Cardiac muscle cell (in vitro differentiated cells and primary cell): ENCODE results near the gene MYLIP. TPM values are rescaled to one million over a fixed set of nuclear protein-coding genes. Genes with fewer than 3 reads are reported as not detected.

ENCODE experiments used
- DNase-seq, 2 donors: peaks; one replicate each; pipeline versions ENCODE4 v3.0.0 to v3.0.0-alpha.2; 2010 to 2017; ENCODE audit warnings: low read depth in 1 of 2, low spot score in 1 of 2
- H3K27ac ChIP-seq: fragments of 200-600 bp; sonication (generic); 2 replicates; pipeline ENCODE4 v1.5.1; 2016
- H3K27me3 ChIP-seq: fragments of 200-600 bp; sonication (generic); 2 replicates; pipeline ENCODE4 v1.6.0; 2016; ENCODE audit warnings: control low read depth
- H3K36me3 ChIP-seq: fragments of 200-600 bp; sonication (generic); 2 replicates; pipeline ENCODE4 v1.5.1; 2016; ENCODE audit warnings: control low read depth
- H3K4me1 ChIP-seq: fragments of 200-600 bp; sonication (generic); 2 replicates; pipeline ENCODE4 v1.8.1; 2017; ENCODE audit warnings: low read depth, mild to moderate bottlenecking, mixed run types
- H3K4me3 ChIP-seq: fragments of 200-600 bp; sonication (generic); 2 replicates; pipeline ENCODE4 v1.5.1; 2016; ENCODE audit warnings: mild to moderate bottlenecking
- H3K9me3 ChIP-seq: fragments of 200-600 bp; sonication (generic); 2 replicates; pipeline ENCODE4 v1.5.1; 2017; ENCODE audit warnings: low read depth, mild to moderate bottlenecking, control low read depth
- polyA plus RNA-seq: library from polyadenylated mRNA; unstranded; fragments of >200 nt; fragmentation: Nextera tagmentation; extraction: Ambion mirVana; gene quantifications from 2 replicates; pipeline ENCODE4 v1.2.1, GENCODE V29; 2016
- total RNA-seq: library from RNA; depleted of rRNA; stranded (reverse); fragments of >200 nt; gene quantifications from 2 replicates; pipeline ENCODE4 v1.2.3, GENCODE V29; 2016
- TF ChIP-seq, protein P1 (sequence below): IDR thresholded peaks from 2 replicates; pipeline ENCODE4 v1.5.1; 2012; ENCODE audit warnings: low read depth, mild to moderate bottlenecking, low read length

The MYLIP gene
- total and polyA plus RNA-seq, 2 experiments from 2014 or later, result 33.4 to 35.6 TPM

DNA sequence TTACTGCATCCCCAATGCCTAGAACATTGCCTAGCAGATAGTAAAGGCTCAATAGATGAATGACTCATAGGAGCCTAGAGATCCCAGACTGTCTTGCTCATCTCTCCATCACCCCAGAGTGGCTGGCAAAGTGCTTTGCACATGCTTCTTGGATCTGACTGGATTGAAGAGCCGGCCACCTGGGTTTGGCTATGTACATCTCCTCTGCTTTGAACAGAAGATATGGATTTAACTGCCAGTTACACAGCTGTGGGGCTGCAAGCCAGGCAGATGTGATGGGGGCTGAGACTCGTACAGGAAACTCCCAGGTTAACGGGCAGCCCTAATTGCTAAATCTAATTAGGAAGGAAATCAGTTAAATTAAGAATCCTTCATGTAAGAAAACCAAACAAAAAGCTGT, 28.6 kb downstream of the MYLIP start:
- H3K36me3 ChIP-seq, result no peaks in the 10 kb centered on the region
- no peak overlapping the region for H3K4me3 ChIP-seq
- peaks cover 7% of the 10 kb centered on the region for H3K4me1 ChIP-seq
- no peaks in the 10 kb centered on the region for H3K9me3 ChIP-seq
- H3K27me3 ChIP-seq, result no peaks in the 10 kb centered on the region
- no peak overlapping the region for H3K27ac ChIP-seq
- no peak for DNase-seq
- TF ChIP-seq, protein P1, sequence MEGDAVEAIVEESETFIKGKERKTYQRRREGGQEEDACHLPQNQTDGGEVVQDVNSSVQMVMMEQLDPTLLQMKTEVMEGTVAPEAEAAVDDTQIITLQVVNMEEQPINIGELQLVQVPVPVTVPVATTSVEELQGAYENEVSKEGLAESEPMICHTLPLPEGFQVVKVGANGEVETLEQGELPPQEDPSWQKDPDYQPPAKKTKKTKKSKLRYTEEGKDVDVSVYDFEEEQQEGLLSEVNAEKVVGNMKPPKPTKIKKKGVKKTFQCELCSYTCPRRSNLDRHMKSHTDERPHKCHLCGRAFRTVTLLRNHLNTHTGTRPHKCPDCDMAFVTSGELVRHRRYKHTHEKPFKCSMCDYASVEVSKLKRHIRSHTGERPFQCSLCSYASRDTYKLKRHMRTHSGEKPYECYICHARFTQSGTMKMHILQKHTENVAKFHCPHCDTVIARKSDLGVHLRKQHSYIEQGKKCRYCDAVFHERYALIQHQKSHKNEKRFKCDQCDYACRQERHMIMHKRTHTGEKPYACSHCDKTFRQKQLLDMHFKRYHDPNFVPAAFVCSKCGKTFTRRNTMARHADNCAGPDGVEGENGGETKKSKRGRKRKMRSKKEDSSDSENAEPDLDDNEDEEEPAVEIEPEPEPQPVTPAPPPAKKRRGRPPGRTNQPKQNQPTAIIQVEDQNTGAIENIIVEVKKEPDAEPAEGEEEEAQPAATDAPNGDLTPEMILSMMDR, result no peak

DNA sequence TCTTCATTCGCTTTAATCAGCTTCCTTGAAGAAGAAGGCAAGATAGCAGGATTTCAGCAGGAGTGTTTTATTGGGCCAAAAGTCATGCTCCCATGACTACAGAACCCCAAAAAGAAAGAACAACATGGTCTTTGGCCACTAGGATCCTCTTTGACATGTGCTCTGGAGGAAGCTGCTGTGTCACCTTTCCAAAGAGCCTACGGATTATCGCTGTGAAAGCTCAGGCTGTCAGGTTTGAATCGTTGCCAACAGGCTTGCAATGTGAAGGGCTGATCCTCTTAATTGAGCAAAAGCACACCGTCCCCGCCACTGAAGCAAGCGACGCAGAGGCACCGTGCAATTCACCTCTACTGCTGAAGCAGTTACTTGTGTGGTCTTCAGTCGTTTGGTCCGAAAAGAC, 29.0 kb downstream of the MYLIP start:
- no peaks in the 10 kb centered on the region for H3K36me3 ChIP-seq
- TF ChIP-seq, protein P1, result no peak
- peak in 1 of 2 donors; percentile 83 for DNase-seq

DNA sequence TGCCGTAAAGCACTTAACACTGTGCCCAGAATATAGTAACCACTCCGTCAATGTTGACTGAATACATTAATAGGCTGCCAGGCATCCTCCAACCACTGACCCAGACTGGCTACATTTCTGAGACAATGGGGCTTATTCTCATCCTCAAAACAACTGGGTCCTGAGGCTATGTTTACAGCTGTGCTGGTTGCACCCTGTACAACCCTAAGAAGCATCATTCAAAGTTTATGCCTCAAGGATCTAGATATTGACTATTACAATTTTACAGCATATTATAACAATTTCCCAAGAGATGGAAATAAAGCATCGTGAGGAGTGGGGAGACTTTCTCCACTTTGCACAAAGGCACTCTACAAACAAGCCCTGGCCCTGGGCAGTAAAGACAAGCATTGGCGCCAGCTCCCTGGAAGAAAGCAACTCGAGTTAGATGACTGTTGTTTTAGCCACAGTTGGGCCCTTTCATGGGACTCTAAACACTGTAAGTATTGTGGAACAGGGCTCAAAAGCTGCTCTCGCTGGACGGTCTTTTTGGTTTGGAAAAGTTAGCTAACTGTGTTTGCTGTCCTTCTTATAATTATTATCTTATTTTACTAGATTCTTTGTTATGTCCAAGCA, 30.2 kb downstream of the MYLIP start:
- Histone ChIP-seq H3K4me3 (no peak overlapping the region), H3K27me3 (no peaks in the 10 kb centered on the region), H3K27ac (no peak overlapping the region), H3K4me1 (peaks cover 7% of the 10 kb centered on the region), H3K9me3 (no peaks in the 10 kb centered on the region), H3K36me3 (no peaks in the 10 kb centered on the region)
- TF ChIP-seq, protein P1, result no peak
- no peak for DNase-seq

More for the DNA sequence above, 29.0 kb downstream of the MYLIP start:
- Histone ChIP-seq H3K4me3 (no peak overlapping the region), H3K9me3 (no peaks in the 10 kb centered on the region), H3K27me3 (no peaks in the 10 kb centered on the region), H3K27ac (no peak overlapping the region), H3K4me1 (peaks cover 7% of the 10 kb centered on the region)

DNA sequence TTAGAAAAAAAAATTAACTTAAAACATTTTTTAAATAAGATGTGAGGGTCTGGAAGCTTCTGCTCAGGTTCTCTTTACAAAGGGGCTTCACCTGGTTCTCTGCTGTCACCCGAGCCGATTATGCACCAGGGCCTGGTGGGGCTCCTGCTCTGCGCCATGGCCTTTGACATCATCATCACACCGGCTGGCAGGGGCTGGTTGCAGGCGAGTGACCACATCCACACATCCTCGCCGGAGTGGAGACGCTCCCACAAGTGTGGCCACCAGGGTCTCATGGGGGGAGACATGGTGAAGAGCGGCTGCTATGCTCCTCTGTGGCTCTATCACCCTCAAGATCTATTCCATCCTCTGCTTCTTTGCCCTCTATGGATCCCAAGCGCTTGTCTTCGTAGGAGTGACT, 31.9 kb downstream of the MYLIP start:
- Histone ChIP-seq H3K4me3 (no peak overlapping the region), H3K27ac (no peak overlapping the region), H3K36me3 (no peaks in the 10 kb centered on the region), H3K9me3 (no peaks in the 10 kb centered on the region), H3K27me3 (no peaks in the 10 kb centered on the region), H3K4me1 (peaks cover 7% of the 10 kb centered on the region)
- TF ChIP-seq, protein P1, result no peak
- no peak for DNase-seq

DNA sequence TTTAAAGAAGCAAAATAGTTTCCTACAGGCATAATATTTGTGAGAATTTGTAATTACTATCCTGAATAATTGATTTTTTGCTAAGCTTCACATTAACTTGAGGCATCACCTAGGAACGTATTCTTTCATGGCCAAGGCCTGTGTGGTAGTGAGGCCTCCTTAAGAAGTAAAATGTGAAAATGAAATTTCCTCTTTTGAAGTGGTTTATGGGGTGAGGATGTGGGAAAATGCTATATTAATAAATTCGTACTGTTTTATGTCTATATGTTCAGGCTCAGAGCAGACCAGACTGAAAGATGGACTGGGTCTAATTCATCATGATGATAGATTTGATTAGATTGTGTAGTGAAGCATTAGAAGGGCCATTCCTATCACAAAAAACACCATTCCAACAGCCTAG, 33.1 kb downstream of the MYLIP start:
- H3K9me3 ChIP-seq, result no peaks in the 10 kb centered on the region
- H3K4me1 ChIP-seq, result peaks cover 12% of the 10 kb centered on the region
- H3K4me3 ChIP-seq, result no peak overlapping the region
- H3K27me3 ChIP-seq, result no peaks in the 10 kb centered on the region
- H3K36me3 ChIP-seq, result no peaks in the 10 kb centered on the region
- TF ChIP-seq, protein P1, result no peak
- no peak overlapping the region for H3K27ac ChIP-seq
- DNase-seq, result no peak

DNA sequence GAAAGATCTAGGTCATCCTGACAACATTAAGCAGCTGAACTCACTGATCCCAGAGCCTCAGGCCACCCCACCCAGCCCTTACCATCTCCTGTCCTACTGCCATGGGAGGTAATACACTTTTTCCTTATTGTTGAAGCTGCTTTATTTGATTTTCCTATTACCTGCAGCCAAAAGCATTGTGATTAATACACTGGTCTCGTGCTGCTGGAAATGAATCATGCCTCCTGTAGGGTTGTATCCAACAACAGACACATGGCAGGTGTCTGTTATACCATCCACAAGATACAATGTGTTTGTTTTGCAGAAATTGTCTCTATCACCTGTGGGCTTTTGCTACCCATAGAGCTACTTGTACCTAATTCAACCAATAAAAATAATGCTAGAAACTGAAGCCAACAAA, 34.2 kb downstream of the MYLIP start:
- Histone ChIP-seq H3K4me3 (no peak overlapping the region), H3K27me3 (no peaks in the 10 kb centered on the region), H3K36me3 (no peaks in the 10 kb centered on the region), H3K27ac (no peak overlapping the region), H3K9me3 (no peaks in the 10 kb centered on the region), H3K4me1 (peaks cover 19% of the 10 kb centered on the region)
- TF ChIP-seq, protein P1, result no peak
- no peak for DNase-seq
